ENCODE data around the gene FAM229A. TPM values are rescaled to one million over a fixed set of nuclear protein-coding genes. Genes with fewer than 3 reads are reported as not detected.

The FAM229A gene
- total RNA-seq, 2 experiments from 2014 or later: 4.6 to 5.5 TPM

- TF ChIP-seq CTCF (IDR thresholded peaks at IDR 0.05): no peak
- Mint-ChIP-seq H3K27me3 (no peaks in the 10 kb centered on the region), H3K4me1 (ENCODE audit: low read depth) (peaks cover 40% of the 10 kb centered on the region), H3K27ac (peak overlapping the region; percentile 81), H3K4me3 (peak overlapping the region; percentile 0), H3K9me3 (no peaks in the 10 kb centered on the region), H3K36me3 (ENCODE audit: low read depth) (peaks cover 46% of the 10 kb centered on the region)
- ChIA-PET CTCF (interaction anchor here (0.8 to 3.2 kb wide), 8 partner anchors 9 to 106 kb away, joined by 3 to 21 read pairs (median 4); partner anchors contain the start of gene MARCKSL1), POLR2A (interaction anchor here (0.7 to 1.7 kb wide), 8 partner anchors 11 to 82 kb away, joined by 3 to 10 read pairs (median 4); partner anchors contain the start of gene MARCKSL1)
- ATAC-seq: peak; percentile 65
- peak; percentile 32 for DNase-seq
- intact Hi-C loops (cut with micrococcal nuclease): no loop called here
Measured at GRCh38 chr1:32321712-32322291, 40.5 kb downstream of the FAM229A start.

- no peak overlapping the region for H3K4me3 Mint-ChIP-seq
- DNase-seq: no peak
- ATAC-seq: no peak
- H3K27ac Mint-ChIP-seq: no peak overlapping the region
- H3K27me3 Mint-ChIP-seq: no peaks in the 10 kb centered on the region
- peaks cover 39% of the 10 kb centered on the region for H3K4me1 Mint-ChIP-seq (ENCODE audit: low read depth)
- CTCF ChIA-PET: no interaction called here
- H3K36me3 Mint-ChIP-seq (ENCODE audit: low read depth): peaks cover 43% of the 10 kb centered on the region
- POLR2A ChIA-PET: interaction anchor here (0.8 to 2.5 kb wide), 5 partner anchors 12 to 77 kb away, joined by 3 to 5 read pairs (median 3); no protein-coding TSS in a partner anchor
- intact Hi-C loops (cut with micrococcal nuclease): no loop called here
- no peaks in the 10 kb centered on the region for H3K9me3 Mint-ChIP-seq
- TF ChIP-seq CTCF (IDR thresholded peaks at IDR 0.05): no peak
Measured at GRCh38 chr1:32318127-32318869, 44.0 kb downstream of the FAM229A start.

- peaks cover 36% of the 10 kb centered on the region for H3K36me3 Mint-ChIP-seq (ENCODE audit: low read depth)
- no peak for TF ChIP-seq CTCF (IDR thresholded peaks at IDR 0.05)
- DNase-seq: no peak
- H3K9me3 Mint-ChIP-seq: no peaks in the 10 kb centered on the region
- no peak for ATAC-seq
- intact Hi-C loops (cut with micrococcal nuclease): no loop called here
- ChIA-PET POLR2A (interaction anchor here (0.6 to 2.5 kb wide), 2 partner anchors 9 to 13 kb away, joined by 3 to 5 read pairs; no protein-coding TSS in a partner anchor), CTCF (interaction anchor here (0.8 to 1.8 kb wide), 3 partner anchors 10 to 101 kb away, joined by 3 to 5 read pairs (median 4); partner anchors contain the start of gene MARCKSL1)
- peaks cover 31% of the 10 kb centered on the region for H3K4me1 Mint-ChIP-seq (ENCODE audit: low read depth)
- H3K4me3 Mint-ChIP-seq: no peak overlapping the region
- H3K27me3 Mint-ChIP-seq: no peaks in the 10 kb centered on the region
- peak overlapping the region; percentile 9 for H3K27ac Mint-ChIP-seq
Measured at GRCh38 chr1:32316903-32317277, 45.4 kb downstream of the FAM229A start.

- Mint-ChIP-seq H3K27ac (peak overlapping the region; percentile 39), H3K4me3 (no peak overlapping the region), H3K4me1 (ENCODE audit: low read depth) (peaks cover 52% of the 10 kb centered on the region), H3K36me3 (ENCODE audit: low read depth) (peaks cover 39% of the 10 kb centered on the region), H3K9me3 (no peaks in the 10 kb centered on the region), H3K27me3 (no peaks in the 10 kb centered on the region)
- intact Hi-C loops (cut with micrococcal nuclease): no loop called here
- CTCF ChIA-PET: interaction anchor here (0.9 to 2.0 kb wide), 4 partner anchors 15 to 101 kb away, joined by 3 to 5 read pairs (median 4); partner anchors contain the start of gene HDAC1
- POLR2A ChIA-PET: interaction anchor here (0.8 to 1.8 kb wide), 5 partner anchors 8 to 96 kb away, joined by 3 to 7 read pairs (median 5); partner anchors contain the start of genes LCK and MARCKSL1
- DNase-seq: no peak
- no peak for TF ChIP-seq CTCF (IDR thresholded peaks at IDR 0.05)
- ATAC-seq: peak; percentile 53
Measured at GRCh38 chr1:32311709-32312393, 50.4 kb downstream of the FAM229A start.

Other genes with a start within 250 kb of the FAM229A start
- gene TXLNA, start 182.8 kb downstream of the FAM229A start, total RNA-seq: 10 to 100 TPM; 71.5 to 73.3 TPM
- 10 to 100 TPM; 27.0 to 27.7 TPM for gene CCDC28B, start 161.9 kb downstream of the FAM229A start, total RNA-seq
- 1 to 10 TPM; 4.2 to 4.4 TPM for gene IQCC, start 156.8 kb downstream of the FAM229A start, total RNA-seq
- not detected for gene DCDC2B, start 153.4 kb downstream of the FAM229A start, total RNA-seq
- gene TMEM234, start 140.1 kb downstream of the FAM229A start, total RNA-seq: 1 to 10 TPM; 6.9 to 7.7 TPM
- gene EIF3I, start 140.1 kb downstream of the FAM229A start, total RNA-seq: 100 to 1,000 TPM; 328 to 335 TPM
- under 1 TPM; 0.38 to 0.89 TPM for gene FAM167B, start 115.3 kb downstream of the FAM229A start, total RNA-seq
- 100 to 1,000 TPM; 289 to 292 TPM for gene LCK, start 111.2 kb downstream of the FAM229A start, total RNA-seq
- 100 to 1,000 TPM; 126 to 127 TPM for gene HDAC1, start 70.4 kb downstream of the FAM229A start, total RNA-seq
- gene MARCKSL1, start 26.3 kb downstream of the FAM229A start, total RNA-seq: 10 to 100 TPM; 31.2 to 33.5 TPM
- under 1 TPM; 0.85 to 0.90 TPM for gene TSSK3, start 54 bp upstream of the FAM229A start, total RNA-seq
- gene BSDC1, start 32.0 kb upstream of the FAM229A start, total RNA-seq: 10 to 100 TPM; 30.6 to 33.3 TPM
- gene ZBTB8B, start 102.6 kb upstream of the FAM229A start, total RNA-seq: not detected
- gene ZBTB8A, start 176.9 kb upstream of the FAM229A start, total RNA-seq: under 1 TPM in 1 of 2 experiments, not detected in 1; 0.16 TPM

Measured in activated CD8-positive, alpha-beta T cell treated with anti-CD3 and anti-CD28 coated beads for 36 hours (primary cell).